Measurements from ENCODE around the gene PPP4R2. TPM values are rescaled to one million over a fixed set of nuclear protein-coding genes. Genes with fewer than 3 reads are reported as not detected.

Gene PPP4R2
- total RNA-seq, 1 donor = 105 TPM

DNA sequence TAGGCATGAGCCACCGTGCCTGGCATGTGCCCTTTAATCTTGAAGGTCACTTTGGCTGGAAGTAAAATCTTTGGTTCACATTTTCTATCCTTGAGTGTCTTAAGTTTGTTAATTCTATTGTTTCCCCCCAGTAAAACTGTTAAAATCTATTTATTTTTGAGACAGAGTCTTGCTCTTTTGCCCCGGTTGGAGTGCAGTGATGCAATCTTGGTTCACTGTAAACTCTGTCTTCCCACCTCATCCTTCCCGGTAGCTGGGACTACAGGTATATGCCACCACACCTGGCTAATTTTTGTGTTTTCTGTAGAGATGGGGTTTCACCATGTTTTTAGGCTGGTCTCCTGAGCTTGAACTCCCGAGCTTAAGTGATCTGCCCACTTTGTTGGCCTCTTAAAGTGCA, 7.7 kb downstream of the PPP4R2 start:
- DNase-seq (ENCODE audit: low read depth) = no peak
- TF ChIP-seq CTCF (IDR thresholded peaks at IDR 0.05; ENCODE audit: insufficient read depth, low read depth, low read length) = no peak
- H3K4me3 ChIP-seq (ENCODE audit: low read depth, low read length) = no peak overlapping the region

DNA sequence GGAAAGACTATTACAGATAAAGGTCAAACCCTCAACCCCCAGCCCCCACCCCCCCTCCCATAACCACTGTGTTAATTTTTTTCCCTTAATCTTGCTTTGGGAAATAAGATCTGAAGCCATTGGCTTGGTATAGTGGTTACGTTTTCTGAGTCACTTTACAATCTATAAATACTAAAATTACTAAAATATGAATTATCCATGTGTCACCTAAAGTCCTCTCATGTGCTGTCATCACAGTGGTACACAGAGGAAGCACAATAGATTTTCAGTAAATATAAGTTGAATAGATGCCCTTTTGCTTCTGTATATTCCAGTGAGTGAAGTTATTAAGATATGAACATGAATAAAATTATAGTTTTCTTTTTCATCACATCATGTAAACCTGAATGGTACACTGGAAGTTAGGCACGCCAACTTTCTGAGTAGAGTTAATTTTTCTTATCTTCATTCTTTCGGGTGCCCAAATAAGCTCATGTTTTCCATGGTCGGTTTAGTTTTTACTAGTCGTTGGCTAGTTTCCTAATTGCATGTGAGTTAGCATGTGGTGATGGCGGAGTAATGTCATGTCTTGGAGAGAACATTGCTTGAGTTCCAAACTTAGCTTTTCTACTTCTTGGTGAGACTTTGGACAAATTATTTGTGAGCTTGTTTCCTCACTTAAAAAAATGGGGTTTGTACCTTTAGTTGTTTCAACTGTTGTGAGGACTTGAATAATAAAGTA, 11.5 kb downstream of the PPP4R2 start:
- no peak for DNase-seq (ENCODE audit: low read depth)
- no peak for TF ChIP-seq CTCF (IDR thresholded peaks at IDR 0.05; ENCODE audit: insufficient read depth, low read depth, low read length)
- no peak overlapping the region for H3K4me3 ChIP-seq (ENCODE audit: low read depth, low read length)

GRCh38 chr3:73009008-73009407, 12.4 kb downstream of the PPP4R2 start:
- no peak for TF ChIP-seq CTCF (IDR thresholded peaks at IDR 0.05; ENCODE audit: insufficient read depth, low read depth, low read length)
- no peak overlapping the region for H3K4me3 ChIP-seq (ENCODE audit: low read depth, low read length)
- DNase-seq (ENCODE audit: low read depth) = no peak

- DNase-seq (ENCODE audit: low read depth) = no peak
These were observed 13.1 kb downstream of the PPP4R2 start for GRCh38 chr3:73009750-73010149.

GRCh38 chr3:73010158-73010557, 13.5 kb downstream of the PPP4R2 start:
- no peak for DNase-seq (ENCODE audit: low read depth)
- H3K4me3 ChIP-seq (ENCODE audit: low read depth, low read length) = no peak overlapping the region
- TF ChIP-seq CTCF (IDR thresholded peaks at IDR 0.05; ENCODE audit: insufficient read depth, low read depth, low read length) = no peak

More at GRCh38 chr3:73009750-73010149, 13.1 kb downstream of the PPP4R2 start:
- H3K4me3 ChIP-seq (ENCODE audit: low read depth, low read length) = no peak overlapping the region
- no peak for TF ChIP-seq CTCF (IDR thresholded peaks at IDR 0.05; ENCODE audit: insufficient read depth, low read depth, low read length)

DNA sequence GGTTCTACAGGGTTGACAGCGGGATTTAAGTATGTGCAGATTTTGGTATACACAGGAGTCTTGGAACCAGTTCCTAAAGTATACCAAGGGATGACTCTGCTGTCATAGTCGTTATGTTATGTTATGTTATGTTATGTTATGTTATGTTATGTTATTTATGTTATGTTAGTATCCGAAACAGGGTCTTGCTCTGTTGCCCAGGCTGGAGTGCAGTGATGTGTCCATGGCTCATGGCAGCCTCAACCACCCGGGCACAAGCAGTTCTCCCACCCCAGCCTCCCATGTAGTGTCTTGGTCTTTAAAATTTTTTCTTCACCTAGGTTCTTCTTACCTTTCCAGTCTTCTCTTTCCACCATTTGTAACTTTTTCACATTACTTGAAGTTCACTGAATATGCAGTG, 21.7 kb downstream of the PPP4R2 start:
- no peak for DNase-seq (ENCODE audit: low read depth)
- TF ChIP-seq CTCF (IDR thresholded peaks at IDR 0.05; ENCODE audit: insufficient read depth, low read depth, low read length) = no peak
- no peak overlapping the region for H3K4me3 ChIP-seq (ENCODE audit: low read depth, low read length)

Data from fibroblast of villous mesenchyme (primary cell).